C4-2B (cell line): ENCODE results near the gene B9D1.

Source experiments
- ZFX ChIP-seq: fragments of 450-650 bp; IDR thresholded peaks from 2 replicates; pipeline ENCODE4 v1.6.1; 2017
- TF ChIP-seq, protein P1 (sequence below): fragments of 450-650 bp; conservative IDR thresholded peaks from 2 replicates; pipeline ENCODE4 v1.5.1; 2017; ENCODE audit warnings: mild to moderate bottlenecking

DNA sequence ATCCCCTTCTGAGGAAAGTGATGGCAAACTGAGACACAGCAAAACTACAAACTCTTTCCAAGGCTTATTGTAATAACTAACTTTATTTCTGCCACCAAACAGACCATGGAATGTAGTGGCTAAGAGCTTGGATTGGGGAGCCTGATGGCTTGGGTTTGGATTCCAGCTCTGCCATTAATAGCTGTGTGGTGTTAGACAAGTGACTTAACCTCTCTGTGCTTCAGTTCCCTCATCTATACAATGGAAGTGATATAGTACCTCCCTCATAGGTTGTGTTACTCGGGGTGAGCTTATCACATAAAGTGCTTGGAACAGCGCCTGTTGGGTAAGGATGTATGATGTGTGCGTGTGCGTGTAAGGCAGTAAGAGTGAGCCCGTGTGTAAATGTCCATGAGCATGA lies 42.6 kb upstream of the B9D1 start:
- TF ChIP-seq, protein P1, sequence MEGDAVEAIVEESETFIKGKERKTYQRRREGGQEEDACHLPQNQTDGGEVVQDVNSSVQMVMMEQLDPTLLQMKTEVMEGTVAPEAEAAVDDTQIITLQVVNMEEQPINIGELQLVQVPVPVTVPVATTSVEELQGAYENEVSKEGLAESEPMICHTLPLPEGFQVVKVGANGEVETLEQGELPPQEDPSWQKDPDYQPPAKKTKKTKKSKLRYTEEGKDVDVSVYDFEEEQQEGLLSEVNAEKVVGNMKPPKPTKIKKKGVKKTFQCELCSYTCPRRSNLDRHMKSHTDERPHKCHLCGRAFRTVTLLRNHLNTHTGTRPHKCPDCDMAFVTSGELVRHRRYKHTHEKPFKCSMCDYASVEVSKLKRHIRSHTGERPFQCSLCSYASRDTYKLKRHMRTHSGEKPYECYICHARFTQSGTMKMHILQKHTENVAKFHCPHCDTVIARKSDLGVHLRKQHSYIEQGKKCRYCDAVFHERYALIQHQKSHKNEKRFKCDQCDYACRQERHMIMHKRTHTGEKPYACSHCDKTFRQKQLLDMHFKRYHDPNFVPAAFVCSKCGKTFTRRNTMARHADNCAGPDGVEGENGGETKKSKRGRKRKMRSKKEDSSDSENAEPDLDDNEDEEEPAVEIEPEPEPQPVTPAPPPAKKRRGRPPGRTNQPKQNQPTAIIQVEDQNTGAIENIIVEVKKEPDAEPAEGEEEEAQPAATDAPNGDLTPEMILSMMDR, result no peak
- no peak for TF ChIP-seq ZFX
